CD4-positive, alpha-beta T cell (primary cell): ENCODE results near the gene NME7. TPM values are rescaled to one million over a fixed set of nuclear protein-coding genes. Genes with fewer than 3 reads are reported as not detected.

Experiments
- ATAC-seq: fragments of 200-7000 bp; cut with Tn5 transposase; one replicate; pipeline ENCODE4 v1.10.0; 2022; ENCODE audit warnings: mild to moderate bottlenecking; ENCODE audit not compliant: poor library complexity
- CTCF ChIA-PET: fragments of 350-600 bp; sonication (Branson Sonifier 250); formaldehyde crosslinking; loops from one replicate; lab custom pipeline; 2021; ENCODE audit warnings: antibody characterized with exemption, inconsistent platforms; lab: Charles Lee
- POLR2A ChIA-PET: fragments of 350-600 bp; sonication (Branson Sonifier 250); formaldehyde crosslinking; loops from one replicate; lab custom pipeline; 2021; ENCODE audit warnings: antibody characterized with exemption, inconsistent platforms; lab: Charles Lee
- DNase-seq, 14 experiments: peaks; one replicate each; pipeline ENCODE4 v3.0.0-alpha.2; 2013 to 2020; ENCODE audit warnings: mixed read lengths in 2 of 14
- H3K27ac ChIP-seq, 2 donors: one replicate each; pipeline versions ENCODE4 v1.5.1 to v1.7.0; 2013; ENCODE audit warnings: low read length in 2 of 2, low read depth in 1 of 2, mild to moderate bottlenecking in 1 of 2
- H3K27me3 ChIP-seq, 2 experiments: 1 replicate in 1 of 2; 2 replicates in 1 of 2; pipeline versions ENCODE4 v1.6.1 to v1.7.0; 2013; ENCODE audit warnings: low read length in 2 of 2, control low read depth in 1 of 2, mild to moderate bottlenecking in 1 of 2, moderate library complexity in 1 of 2; ENCODE audit not compliant: insufficient read depth in 2 of 2, control insufficient read depth in 1 of 2
- H3K36me3 ChIP-seq: one replicate; pipeline ENCODE4 v1.6.1; 2013; ENCODE audit warnings: low read length, control low read depth; ENCODE audit not compliant: insufficient read depth
- H3K4me1 ChIP-seq: one replicate; pipeline ENCODE4 v1.6.1; 2013; ENCODE audit warnings: low read length, control low read depth; ENCODE audit not compliant: insufficient read depth
- H3K4me3 ChIP-seq: one replicate; pipeline ENCODE4 v1.5.1; 2013; ENCODE audit warnings: mild to moderate bottlenecking, low read length, moderate library complexity
- H3K9me3 ChIP-seq, 2 experiments: 1 replicate in 1 of 2; 2 replicates in 1 of 2; pipeline versions ENCODE4 v1.6.1 to v1.7.0; 2013; ENCODE audit warnings: low read length in 2 of 2, mild to moderate bottlenecking in 2 of 2, control low read depth in 1 of 2, moderate library complexity in 1 of 2; ENCODE audit not compliant: control insufficient read depth in 1 of 2, insufficient read depth in 1 of 2
- H3K27ac Mint-ChIP-seq: one replicate; pipeline ENCODE4 v1.8.0; 2020; ENCODE audit warnings: mixed read lengths
- H3K27me3 Mint-ChIP-seq: one replicate; pipeline ENCODE4 v1.8.0; 2021; ENCODE audit warnings: mixed read lengths
- H3K36me3 Mint-ChIP-seq: one replicate; pipeline ENCODE4 v1.8.0; 2021; ENCODE audit warnings: low read depth, mixed read lengths
- H3K4me1 Mint-ChIP-seq: one replicate; pipeline ENCODE4 v1.8.0; 2021; ENCODE audit warnings: low read depth, mixed read lengths
- H3K4me3 Mint-ChIP-seq: one replicate; pipeline ENCODE4 v1.8.0; 2020; ENCODE audit warnings: mild to moderate bottlenecking, mixed read lengths
- H3K9me3 Mint-ChIP-seq: one replicate; pipeline ENCODE4 v1.8.0; 2020; ENCODE audit warnings: mixed read lengths
- CTCF ChIP-seq: fragments of 200-600 bp; IDR thresholded peaks from one replicate; pipeline ENCODE4 v1.8.0; 2022; ENCODE audit warnings: antibody characterized with exemption, mild to moderate bottlenecking
- intact Hi-C, 2 experiments: fragments of 100-400 bp; cut with DNase I in 1 of 2; cut with micrococcal nuclease in 1 of 2; formaldehyde crosslinking; loops; one replicate each; pipeline versions ENCODE4 v1.15.1 to v1.9.0; 2023 to 2025; cut with DNase I, micrococcal nuclease
- total RNA-seq, 174 experiments: library from RNA in 2 of 174; stranded (reverse) in 2 of 174; gene quantifications; one replicate each; pipeline ENCODE4 v1.2.3 and lab custom pipeline; 2021 to 2026

Gene NME7
- total RNA-seq, 2 experiments from 2014 or later: 7.2 to 8.3 TPM

GRCh38 chr1:169137357-169137756, 230.2 kb downstream of the NME7 start:
- Mint-ChIP-seq H3K36me3 (no peaks in the 10 kb centered on the region), H3K4me1 (no peaks in the 10 kb centered on the region), H3K4me3 (no peak overlapping the region), H3K27ac (no peak overlapping the region), H3K9me3 (no peaks in the 10 kb centered on the region), H3K27me3 (no peaks in the 10 kb centered on the region)
- H3K4me1 ChIP-seq: no peaks in the 10 kb centered on the region
- no peak for ATAC-seq
- H3K4me3 ChIP-seq: no peak overlapping the region
- intact Hi-C loops: no loop called here
- no peak overlapping the region for H3K27ac ChIP-seq
- CTCF ChIA-PET: no interaction called here
- H3K27me3 ChIP-seq: no peaks in the 10 kb centered on the region
- POLR2A ChIA-PET: no interaction called here
- DNase-seq: no peak
- H3K36me3 ChIP-seq: no peaks in the 10 kb centered on the region
- TF ChIP-seq CTCF: no peak
- H3K9me3 ChIP-seq: no peaks in the 10 kb centered on the region

DNA sequence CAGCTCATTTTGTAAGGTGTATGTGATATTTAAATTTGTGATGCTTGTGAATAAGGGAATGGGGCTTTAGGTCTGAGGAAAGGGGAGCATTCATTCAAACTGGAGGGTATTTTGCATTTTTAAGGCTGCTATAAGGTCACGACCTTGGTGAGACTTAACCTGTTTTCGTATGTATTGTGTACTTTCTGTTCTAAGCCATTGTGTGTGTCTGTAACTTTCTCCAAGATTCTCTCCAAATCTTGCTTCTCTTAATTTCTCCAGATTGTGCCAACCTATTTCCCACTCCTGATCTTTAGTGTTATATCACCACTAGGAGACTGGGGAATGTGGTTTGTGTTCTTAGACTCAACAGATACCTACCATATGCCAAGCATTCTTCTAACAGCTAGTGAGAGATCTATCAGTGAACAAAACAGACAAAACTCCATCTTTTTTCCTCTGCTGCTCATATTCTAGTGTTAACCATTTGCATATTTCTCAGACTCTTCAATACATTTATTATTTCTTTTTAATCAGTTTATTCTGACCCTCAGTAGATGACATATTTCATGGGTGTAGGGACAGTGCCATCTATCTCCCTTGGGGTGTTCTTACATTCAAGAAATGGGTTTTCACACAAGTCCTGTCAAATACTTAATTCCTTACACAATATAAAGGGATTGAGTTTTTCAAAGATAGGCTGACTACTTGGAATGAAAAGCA, 233.6 kb downstream of the NME7 start:
- H3K4me3 Mint-ChIP-seq: no peak overlapping the region
- no peaks in the 10 kb centered on the region for H3K36me3 ChIP-seq

GRCh38 chr1:169133228-169133576, 234.4 kb downstream of the NME7 start:
- Histone ChIP-seq H3K27ac (no peak overlapping the region), H3K27me3 (no peaks in the 10 kb centered on the region), H3K36me3 (no peaks in the 10 kb centered on the region), H3K4me3 (no peak overlapping the region), H3K9me3 (no peaks in the 10 kb centered on the region), H3K4me1 (no peaks in the 10 kb centered on the region)
- POLR2A ChIA-PET: no interaction called here
- no peak for ATAC-seq
- TF ChIP-seq CTCF: no peak
- Mint-ChIP-seq H3K9me3 (no peaks in the 10 kb centered on the region), H3K4me1 (no peaks in the 10 kb centered on the region), H3K4me3 (no peak overlapping the region), H3K27me3 (no peaks in the 10 kb centered on the region), H3K36me3 (no peaks in the 10 kb centered on the region), H3K27ac (no peak overlapping the region)
- CTCF ChIA-PET: no interaction called here
- DNase-seq: no peak
- intact Hi-C loops: no loop called here

More for the DNA sequence above, 233.6 kb downstream of the NME7 start:
- ChIA-PET CTCF (no interaction called here), POLR2A (no interaction called here)
- Mint-ChIP-seq H3K9me3 (no peaks in the 10 kb centered on the region), H3K27me3 (no peaks in the 10 kb centered on the region), H3K36me3 (no peaks in the 10 kb centered on the region), H3K4me1 (no peaks in the 10 kb centered on the region), H3K27ac (no peak overlapping the region)
- no peak for TF ChIP-seq CTCF
- intact Hi-C loops: no loop called here
- DNase-seq (peak in 1 of 14 experiments; percentile 5), ATAC-seq (no peak)
- H3K9me3 ChIP-seq: no peaks in the 10 kb centered on the region
- no peaks in the 10 kb centered on the region for H3K4me1 ChIP-seq
- no peak overlapping the region for H3K4me3 ChIP-seq
- no peaks in the 10 kb centered on the region for H3K27me3 ChIP-seq
- H3K27ac ChIP-seq: no peak overlapping the region
